ENCODE results near the gene THOC3.
"Not testable (repeated sequence)": the region's sequence is repeated elsewhere in the genome, so short reads cannot be mapped to it uniquely, and the experiment has no call there.

- TF ChIP-seq, protein P1, sequence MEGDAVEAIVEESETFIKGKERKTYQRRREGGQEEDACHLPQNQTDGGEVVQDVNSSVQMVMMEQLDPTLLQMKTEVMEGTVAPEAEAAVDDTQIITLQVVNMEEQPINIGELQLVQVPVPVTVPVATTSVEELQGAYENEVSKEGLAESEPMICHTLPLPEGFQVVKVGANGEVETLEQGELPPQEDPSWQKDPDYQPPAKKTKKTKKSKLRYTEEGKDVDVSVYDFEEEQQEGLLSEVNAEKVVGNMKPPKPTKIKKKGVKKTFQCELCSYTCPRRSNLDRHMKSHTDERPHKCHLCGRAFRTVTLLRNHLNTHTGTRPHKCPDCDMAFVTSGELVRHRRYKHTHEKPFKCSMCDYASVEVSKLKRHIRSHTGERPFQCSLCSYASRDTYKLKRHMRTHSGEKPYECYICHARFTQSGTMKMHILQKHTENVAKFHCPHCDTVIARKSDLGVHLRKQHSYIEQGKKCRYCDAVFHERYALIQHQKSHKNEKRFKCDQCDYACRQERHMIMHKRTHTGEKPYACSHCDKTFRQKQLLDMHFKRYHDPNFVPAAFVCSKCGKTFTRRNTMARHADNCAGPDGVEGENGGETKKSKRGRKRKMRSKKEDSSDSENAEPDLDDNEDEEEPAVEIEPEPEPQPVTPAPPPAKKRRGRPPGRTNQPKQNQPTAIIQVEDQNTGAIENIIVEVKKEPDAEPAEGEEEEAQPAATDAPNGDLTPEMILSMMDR (IDR thresholded peaks at IDR 0.05; ENCODE audit: poor library complexity): not testable (repeated sequence)
- not testable (repeated sequence) for TF ChIP-seq EZH2 (IDR thresholded peaks at IDR 0.05; ENCODE audit: borderline replicate concordance); EZH2phosphoT487 (IDR thresholded peaks at IDR 0.05; ENCODE audit: low read depth, severe bottlenecking, unreplicated experiment)
These were observed 9.6 kb downstream of the THOC3 start for GRCh38 chr5:175958515-175958914.

All from hepatocyte (in vitro differentiated cells).